WTC11 (cell line): Measurements from ENCODE around the gene FBXO21. TPM values are rescaled to one million over a fixed set of nuclear protein-coding genes. Genes with fewer than 3 reads are reported as not detected.

Source experiments
- ATAC-seq: fragments of 200-7000 bp; cut with Tn5 transposase; 2 replicates; pipeline ENCODE4 v1.10.0; 2021; ENCODE audit warnings: mild to moderate bottlenecking, moderate library complexity
- CTCF ChIA-PET: fragments of 300-600 bp; sonication (Branson Sonifier 250); formaldehyde crosslinking; loops from one replicate; lab custom pipeline; 2021; ENCODE audit warnings: antibody characterized with exemption; lab: Charles Lee
- POLR2A ChIA-PET: fragments of 350-600 bp; sonication (Branson Sonifier 250); formaldehyde crosslinking; loops from one replicate; lab custom pipeline; 2021; ENCODE audit warnings: antibody characterized with exemption; lab: Charles Lee
- DNase-seq: peaks from one replicate; pipeline ENCODE4 v3.0.0; 2021; ENCODE audit warnings: low spot score
- H3K27ac Mint-ChIP-seq: 2 replicates; pipeline ENCODE4 v1.8.0; 2021; ENCODE audit warnings: mixed read lengths
- H3K27me3 Mint-ChIP-seq: 2 replicates; pipeline ENCODE4 v1.8.0; 2021; ENCODE audit warnings: low read depth, mild to moderate bottlenecking, moderate library complexity, mixed read lengths
- H3K36me3 Mint-ChIP-seq: 2 replicates; pipeline ENCODE4 v1.8.0; 2021; ENCODE audit warnings: mixed read lengths
- H3K4me1 Mint-ChIP-seq: 2 replicates; pipeline ENCODE4 v1.8.0; 2022; ENCODE audit warnings: mixed read lengths
- H3K4me3 Mint-ChIP-seq: 2 replicates; pipeline ENCODE4 v1.8.0; 2021; ENCODE audit warnings: mild to moderate bottlenecking, moderate library complexity, mixed read lengths
- H3K9me3 Mint-ChIP-seq: 2 replicates; pipeline ENCODE4 v1.8.0; 2021; ENCODE audit warnings: mixed read lengths
- ATF2 ChIP-seq: sonication (generic); formaldehyde crosslinking; IDR thresholded peaks from 2 replicates; pipeline ENCODE4 v1.8.1; 2022; ENCODE audit warnings: low read depth, missing genetic modification reagents, borderline replicate concordance
- CDX4 ChIP-seq: fragments of 250-450 bp; sonication (Bioruptor Pico); IDR thresholded peaks from 2 replicates; pipeline ENCODE4 v1.9.0; 2021; ENCODE audit warnings: moderate library complexity, mild to moderate bottlenecking, inconsistent platforms, borderline replicate concordance
- CREB1 ChIP-seq: sonication (generic); formaldehyde crosslinking; IDR thresholded peaks from 2 replicates; pipeline ENCODE4 v1.8.0; 2023; ENCODE audit warnings: mild to moderate bottlenecking, missing genetic modification reagents
- CREM ChIP-seq: sonication (generic); formaldehyde crosslinking; IDR thresholded peaks from 2 replicates; pipeline ENCODE4 v1.8.1; 2022; ENCODE audit warnings: mild to moderate bottlenecking, missing genetic modification reagents, moderate library complexity
- E2F1 ChIP-seq: sonication (generic); formaldehyde crosslinking; IDR thresholded peaks from 2 replicates; pipeline ENCODE4 v1.8.0; 2022; ENCODE audit warnings: mild to moderate bottlenecking, missing genetic modification reagents
- E2F4 ChIP-seq: sonication (generic); formaldehyde crosslinking; IDR thresholded peaks from 2 replicates; pipeline ENCODE4 v1.8.1; 2022; ENCODE audit warnings: low read depth, mild to moderate bottlenecking, moderate library complexity, missing genetic modification reagents, borderline replicate concordance
- ESRRA ChIP-seq: sonication (generic); formaldehyde crosslinking; IDR thresholded peaks from 2 replicates; pipeline ENCODE4 v1.8.1; 2022; ENCODE audit warnings: mild to moderate bottlenecking, missing genetic modification reagents, borderline replicate concordance
- HMGA2 ChIP-seq: fragments of 250-450 bp; sonication (Bioruptor Pico); IDR thresholded peaks from 2 replicates; pipeline ENCODE4 v1.4.0; 2021; ENCODE audit warnings: mild to moderate bottlenecking, moderate library complexity
- JAZF1 ChIP-seq: fragments of 250-450 bp; sonication (Bioruptor Pico); IDR thresholded peaks from 2 replicates; pipeline ENCODE4 v1.9.0; 2021; ENCODE audit warnings: moderate library complexity, mild to moderate bottlenecking, inconsistent platforms
- NFE2L1 ChIP-seq: sonication (generic); formaldehyde crosslinking; IDR thresholded peaks from 2 replicates; pipeline ENCODE4 v1.8.1; 2023; ENCODE audit warnings: missing genetic modification reagents
- NR1H2 ChIP-seq: sonication (generic); formaldehyde crosslinking; IDR thresholded peaks from 2 replicates; pipeline ENCODE4 v1.9.0; 2021; ENCODE audit warnings: mild to moderate bottlenecking, moderate library complexity, missing genetic modification reagents
- NR2C2 ChIP-seq: sonication (generic); formaldehyde crosslinking; IDR thresholded peaks from 2 replicates; pipeline ENCODE4 v1.8.0; 2022; ENCODE audit warnings: mild to moderate bottlenecking, missing genetic modification reagents
- SMAD3 ChIP-seq: sonication (generic); formaldehyde crosslinking; IDR thresholded peaks from 2 replicates; pipeline ENCODE4 v1.8.0; 2022; ENCODE audit warnings: missing genetic modification reagents, mild to moderate bottlenecking, borderline replicate concordance
- USF2 ChIP-seq: sonication (generic); formaldehyde crosslinking; IDR thresholded peaks from 2 replicates; pipeline ENCODE4 v1.8.1; 2023; ENCODE audit warnings: mild to moderate bottlenecking, missing genetic modification reagents, moderate library complexity
- ZBTB21 ChIP-seq: sonication (generic); formaldehyde crosslinking; IDR thresholded peaks from 2 replicates; pipeline ENCODE4 v1.8.1; 2023; ENCODE audit warnings: mild to moderate bottlenecking, missing genetic modification reagents, borderline replicate concordance
- ZNF423 ChIP-seq: fragments of 250-450 bp; sonication (Bioruptor Pico); IDR thresholded peaks from 2 replicates; pipeline ENCODE4 v2.1.2; 2022; ENCODE audit warnings: mild to moderate bottlenecking, moderate library complexity
- ZNF425 ChIP-seq: fragments of 250-450 bp; sonication (Bioruptor Pico); conservative IDR thresholded peaks from 2 replicates; pipeline ENCODE4 v1.9.0; 2021; ENCODE audit warnings: mild to moderate bottlenecking
- ZNF532 ChIP-seq: fragments of 250-450 bp; sonication (Bioruptor Pico); IDR thresholded peaks from 2 replicates; pipeline ENCODE4 v1.9.0; 2021; ENCODE audit warnings: mild to moderate bottlenecking, borderline replicate concordance
- total RNA-seq: library from RNA; stranded (reverse); gene quantifications from 3 replicates; pipeline ENCODE4 v1.2.3, GENCODE V29; 2021

FBXO21 gene
- total RNA-seq, 1 experiment from 2014 or later: 60.3 TPM

- POLR2A ChIA-PET: interaction anchor here (0.6 kb wide), 1 partner anchor 400 kb away, joined by 6 read pairs; no protein-coding TSS in a partner anchor
- no peaks in the 10 kb centered on the region for H3K27me3 Mint-ChIP-seq
- TF ChIP-seq CREM (CRISPR knock-in tag) (no peak), NFE2L1 (no peak), E2F4 (CRISPR knock-in tag) (no peak), ZNF423 (no peak), CREB1 (CRISPR knock-in tag) (no peak), ESRRA (CRISPR knock-in tag) (no peak), E2F1 (CRISPR knock-in tag) (no peak), USF2 (CRISPR knock-in tag) (no peak), HMGA2 (no peak), ZBTB21 (no peak), ATF2 (CRISPR knock-in tag) (no peak), JAZF1 (CRISPR knock-in tag) (no peak), SMAD3 (no peak), NR1H2 (CRISPR knock-in tag) (no peak), NR2C2 (CRISPR knock-in tag) (no peak), ZNF425 (CRISPR knock-in tag) (no peak), CDX4 (CRISPR knock-in tag) (no peak), ZNF532 (CRISPR knock-in tag) (no peak)
- H3K4me1 Mint-ChIP-seq: no peaks in the 10 kb centered on the region
- CTCF ChIA-PET: no interaction called here
- no peak for DNase-seq
- ATAC-seq: no peak
- H3K4me3 Mint-ChIP-seq: no peak overlapping the region
- peaks cover 75% of the 10 kb centered on the region for H3K36me3 Mint-ChIP-seq
- no peaks in the 10 kb centered on the region for H3K9me3 Mint-ChIP-seq
- H3K27ac Mint-ChIP-seq: peak overlapping the region; percentile 60; the same call in 1 of the 2 replicates
Observed at GRCh38 chr12:117178301-117178700, 12.0 kb downstream of the FBXO21 start.
